RPMI7951 (cell line): ENCODE measurements around the gene VARS2. TPM values are rescaled to one million over a fixed set of nuclear protein-coding genes. Genes with fewer than 3 reads are reported as not detected.

Source experiments
- DNase-seq: peaks from one replicate; pipeline ENCODE4 v3.0.0-alpha.2; 2012; ENCODE audit warnings: low read depth
- total RNA-seq: library from RNA; depleted of rRNA; stranded (reverse); fragments of >200 nt; shearing (Covaris generic); gene quantifications from 2 replicates; pipeline ENCODE4 v1.2.3, GENCODE V29; 2014

VARS2 gene
- total RNA-seq, 1 experiment from 2014 or later, result 9.5 TPM

DNA sequence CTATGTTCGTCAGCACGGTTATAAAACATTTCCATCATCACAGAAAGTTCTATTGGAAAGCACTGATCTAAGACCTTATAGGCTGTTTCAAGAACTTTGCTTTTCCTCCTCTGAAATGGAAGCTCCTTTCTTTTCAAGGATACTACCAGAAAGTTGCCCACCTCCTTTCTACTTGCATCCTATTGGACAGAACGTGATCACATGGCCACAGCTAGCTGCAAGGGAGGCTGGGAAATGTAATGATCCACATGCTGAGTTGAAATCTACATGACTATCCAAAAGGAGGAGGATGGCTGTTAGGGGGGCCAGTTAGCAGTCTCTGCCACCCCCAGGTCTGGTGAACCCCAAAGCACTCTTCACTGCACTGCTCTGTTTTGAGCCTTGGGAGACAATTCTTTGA is 14.6 kb downstream of the VARS2 start:
- DNase-seq, result no peak

DNA sequence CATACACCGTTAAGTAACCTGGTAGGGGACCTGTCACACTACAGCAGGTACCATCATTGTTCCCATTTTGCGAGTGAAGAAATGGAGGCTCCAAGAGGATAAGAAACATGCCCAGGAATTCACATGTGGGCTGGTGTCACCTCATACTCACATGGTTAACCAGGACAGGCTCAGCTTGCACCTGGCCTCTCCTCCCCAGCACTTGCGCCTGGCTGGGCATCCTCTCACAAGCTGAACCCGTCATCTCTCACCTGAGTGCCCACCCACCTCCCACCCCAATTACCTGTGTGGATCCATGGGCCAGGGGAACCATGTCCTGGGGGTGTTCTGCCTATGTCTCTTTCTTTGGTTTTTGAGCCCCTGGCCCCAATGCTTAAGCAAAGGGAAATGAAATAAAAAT is 16.5 kb downstream of the VARS2 start:
- DNase-seq, result no peak

DNA sequence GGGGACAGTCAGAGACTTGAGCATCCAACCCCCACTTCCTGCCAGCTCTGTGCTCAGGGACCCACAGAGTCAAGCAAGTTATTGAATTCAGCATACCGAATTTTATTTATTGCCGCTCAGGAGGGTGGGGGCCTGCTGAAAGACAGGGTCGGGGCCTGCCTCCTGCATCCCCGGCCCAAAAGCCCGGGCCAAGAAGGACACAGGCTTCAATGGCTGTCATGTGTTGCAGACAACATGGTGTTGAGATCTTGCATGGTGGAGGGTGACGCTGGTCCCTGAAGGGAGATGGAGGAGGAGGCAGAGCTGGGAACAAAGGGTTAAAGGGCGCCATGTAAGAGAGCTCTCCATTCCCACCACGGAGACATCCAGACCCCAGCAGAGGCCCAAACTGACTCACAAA is 17.2 kb downstream of the VARS2 start:
- no peak for DNase-seq

DNA sequence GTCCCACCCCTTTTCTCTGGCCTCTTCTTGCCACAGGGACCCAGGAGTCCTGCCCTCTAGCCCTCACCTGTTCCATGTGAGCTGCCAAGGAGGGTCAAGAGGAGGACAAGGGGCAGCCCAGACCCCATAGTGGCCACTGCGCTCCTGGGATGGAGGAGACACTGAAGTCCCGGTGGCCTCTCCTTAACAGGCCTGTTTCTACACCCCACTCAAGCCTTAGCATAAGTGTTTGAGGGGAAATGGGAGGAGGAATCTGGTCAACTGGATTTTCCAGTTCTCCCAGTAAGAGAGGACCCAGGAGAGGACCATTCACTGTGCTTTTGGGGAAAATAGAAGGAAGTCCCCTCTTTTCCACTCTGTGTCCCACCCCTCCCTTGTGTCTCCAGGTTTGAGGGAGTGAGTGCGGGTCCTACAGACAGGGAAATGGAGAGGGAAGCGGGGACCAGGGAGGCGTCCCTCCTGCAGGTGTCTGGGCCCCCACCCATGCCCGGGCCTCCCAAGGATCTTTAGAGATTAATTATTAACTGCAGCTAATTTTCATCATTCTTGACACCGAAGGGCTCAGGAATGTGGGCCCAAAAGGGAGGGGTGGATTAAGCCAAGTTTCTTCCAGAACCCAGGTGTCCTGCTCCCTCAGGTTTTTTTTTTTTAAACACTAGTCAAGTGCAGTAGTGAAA is 18.1 kb downstream of the VARS2 start, which contains the start of gene SFTA2:
SFTA2 (minus strand) TSS at position 202 of the 677 bp plus-strand sequence; CDS start at position 128, 74 bp downstream.
- no peak for DNase-seq

DNA sequence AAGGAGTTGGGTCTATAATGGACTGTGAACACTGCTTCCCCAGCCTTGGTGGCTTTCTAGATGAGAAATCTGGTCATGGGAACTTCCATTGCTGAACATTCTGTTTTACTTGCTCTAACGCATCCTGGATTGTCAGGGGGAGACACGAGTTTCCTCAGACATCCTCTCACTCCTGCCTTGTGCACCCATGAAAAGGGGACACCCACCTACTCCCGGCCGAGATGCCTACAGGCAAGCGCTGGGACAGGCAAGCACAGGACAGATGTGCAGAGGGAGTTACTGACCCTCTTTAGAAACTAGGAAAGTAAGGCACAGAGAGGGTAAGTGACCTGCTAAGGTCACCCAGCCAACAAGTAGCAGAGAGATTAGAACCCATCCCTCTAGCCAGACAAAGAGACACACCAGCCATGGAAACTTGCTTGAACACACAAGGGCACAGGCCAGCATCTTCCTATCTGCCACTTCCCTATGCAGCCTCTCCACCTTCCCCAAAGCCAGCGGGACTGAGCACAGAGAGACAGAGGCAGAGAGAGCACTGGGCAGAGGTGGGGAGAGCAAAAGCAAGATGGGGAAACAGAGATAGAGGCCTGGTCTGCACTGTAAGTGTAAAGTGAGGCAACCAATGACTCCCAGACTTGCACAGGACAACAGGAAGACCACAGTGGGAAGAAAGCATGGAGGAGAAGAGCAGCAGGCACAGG is 18.8 kb downstream of the VARS2 start:
- DNase-seq, result no peak

DNA sequence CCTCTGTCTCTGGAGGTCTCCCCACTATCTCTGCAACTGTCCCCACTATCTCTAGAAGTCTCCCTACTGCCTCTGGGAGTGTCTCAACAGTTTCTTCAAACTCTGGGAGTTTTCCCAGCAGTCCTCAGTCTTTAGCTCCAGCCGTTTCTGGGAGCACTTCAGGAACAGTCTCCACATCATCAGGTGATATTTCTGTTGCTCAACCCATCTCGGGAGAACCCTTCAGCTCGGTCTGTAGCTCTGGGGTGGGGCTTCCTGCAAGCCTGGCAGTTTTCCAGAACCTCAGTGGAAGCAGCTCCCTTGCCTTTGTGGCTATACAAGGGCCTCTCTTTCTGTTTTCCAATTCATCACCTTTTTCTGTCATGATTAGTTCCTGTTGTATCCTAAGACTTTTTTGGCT is 21.0 kb downstream of the VARS2 start:
- DNase-seq, result no peak

DNA sequence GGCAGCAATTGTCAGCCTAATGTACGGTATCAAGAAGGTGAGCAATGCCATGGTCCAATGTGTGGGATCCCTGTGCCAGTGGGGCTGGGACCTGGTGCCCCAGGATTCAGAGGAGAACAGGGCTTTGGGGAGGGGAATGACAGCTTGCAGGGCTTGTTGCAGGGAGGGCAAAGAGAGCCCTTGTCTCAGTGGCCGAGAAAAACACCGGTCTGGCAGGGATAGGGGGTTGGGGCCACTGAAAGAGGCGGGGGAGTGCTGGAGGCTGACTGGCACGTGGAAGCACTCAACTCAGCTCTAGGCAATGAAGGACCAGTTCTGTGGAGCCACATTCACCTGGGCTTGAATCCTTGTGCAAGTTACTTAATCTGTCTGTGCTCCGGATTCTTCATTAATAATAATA is 23.2 kb downstream of the VARS2 start:
- no peak for DNase-seq

DNA sequence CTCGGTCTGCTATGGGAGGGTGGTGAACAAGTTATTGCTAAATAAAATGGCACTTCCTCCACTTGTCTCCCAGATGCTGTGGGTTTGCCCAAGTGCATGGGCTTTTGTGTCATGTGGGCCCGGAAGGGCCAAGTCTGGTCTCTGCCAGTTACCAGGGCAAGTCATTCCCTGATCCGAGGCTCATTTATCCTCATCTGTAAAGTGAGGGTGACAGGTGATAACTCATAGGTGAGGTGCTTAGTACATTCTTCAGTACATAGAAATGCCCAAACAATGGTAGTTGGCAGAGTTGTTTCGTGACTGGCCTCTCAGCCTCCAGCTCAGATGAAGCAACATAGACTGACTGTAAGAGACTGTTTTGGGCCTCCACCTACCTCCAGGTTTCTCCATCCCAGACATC is 24.7 kb downstream of the VARS2 start:
- DNase-seq, result no peak

DNA sequence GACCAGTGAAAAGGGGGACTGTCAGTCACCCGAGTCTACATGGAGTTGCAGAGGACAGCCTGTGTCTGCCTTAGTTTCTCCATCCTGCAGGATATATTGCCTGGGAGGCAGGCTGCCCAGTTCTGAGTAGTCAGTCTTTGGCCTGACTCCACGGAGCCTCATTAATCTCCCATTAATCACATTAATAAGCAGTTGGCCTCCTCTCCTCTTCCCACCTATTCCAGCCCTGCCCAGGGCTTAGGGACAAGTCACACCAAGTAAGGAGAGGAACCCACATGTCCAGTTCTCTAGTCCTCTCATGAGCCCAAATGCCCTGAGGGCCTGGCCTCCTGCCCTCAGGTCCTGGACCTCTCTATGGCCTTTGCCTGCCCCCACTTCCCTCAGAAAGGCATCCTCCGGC is 25.4 kb downstream of the VARS2 start:
- DNase-seq, result no peak

DNA sequence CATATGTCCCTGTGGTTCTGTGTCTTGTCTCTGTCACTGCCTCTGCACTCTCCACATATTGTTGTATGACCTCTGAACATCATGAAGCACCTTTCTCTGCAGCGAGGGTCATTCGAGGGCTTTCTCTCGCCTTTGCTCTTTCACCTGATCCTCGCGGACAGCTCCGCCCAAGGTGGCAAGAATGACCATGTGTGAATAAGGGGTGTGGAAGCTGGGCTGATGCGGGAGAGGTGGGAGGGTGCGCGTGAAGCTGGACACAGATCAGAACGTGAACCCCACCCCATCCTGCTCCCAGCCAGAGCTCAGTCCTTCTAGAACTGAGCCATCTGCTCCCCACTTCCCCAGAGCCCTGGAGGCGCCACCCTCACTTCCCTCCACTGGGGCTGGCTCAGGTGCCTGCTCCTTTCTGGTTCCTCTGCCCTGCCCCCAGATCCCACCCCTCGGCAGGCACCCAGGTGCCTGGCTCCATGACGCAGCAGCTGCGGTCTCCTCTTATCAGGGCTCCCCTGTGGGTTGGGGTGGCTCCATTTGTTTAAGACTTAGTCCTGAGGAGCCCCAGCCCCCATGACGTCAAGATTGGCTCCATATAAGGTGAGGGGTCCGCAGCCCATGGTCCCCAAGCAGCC is 26.4 kb downstream of the VARS2 start, which contains the start of gene MUCL3:
MUCL3 (plus strand) TSS at position 613 of the 626 bp plus-strand sequence. CDS start 27 bp downstream, outside the sequence.
- DNase-seq, result no peak

DNA sequence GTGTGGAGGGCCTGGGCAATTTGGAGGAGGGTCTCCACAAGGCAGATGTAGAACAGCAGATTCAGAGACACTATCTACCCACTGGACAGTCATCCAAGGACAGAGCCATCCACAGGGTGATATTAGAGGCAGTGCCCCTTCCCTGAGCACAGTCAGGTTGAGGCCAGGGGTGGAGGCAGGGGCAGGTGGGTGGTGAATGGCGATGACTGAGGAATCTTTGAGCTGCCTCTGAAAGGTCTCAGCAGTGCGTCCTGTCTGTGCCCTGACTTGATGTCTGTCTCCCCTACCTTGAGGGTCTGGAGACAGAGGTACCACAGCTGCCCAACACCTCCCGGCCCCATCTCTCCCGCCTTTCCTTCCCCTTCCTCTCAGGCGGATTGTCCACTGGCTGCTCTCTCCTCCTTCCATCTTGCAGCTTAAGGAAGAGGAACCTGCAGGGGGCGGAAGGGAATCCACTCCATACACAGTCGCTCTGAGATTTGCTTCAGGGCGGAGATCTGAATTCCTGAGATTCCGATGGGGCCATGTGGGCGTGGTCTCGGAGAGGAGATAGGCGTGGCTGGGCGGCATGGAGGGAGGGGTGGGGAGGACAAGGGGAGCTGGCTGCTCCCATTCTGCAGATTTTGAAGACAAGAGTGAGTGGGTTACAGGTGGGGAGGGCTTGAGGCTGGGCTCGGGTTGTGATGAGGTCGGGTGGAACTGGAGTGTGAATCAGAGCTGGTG is 28.5 kb downstream of the VARS2 start:
- peak; percentile 84 for DNase-seq

DNA sequence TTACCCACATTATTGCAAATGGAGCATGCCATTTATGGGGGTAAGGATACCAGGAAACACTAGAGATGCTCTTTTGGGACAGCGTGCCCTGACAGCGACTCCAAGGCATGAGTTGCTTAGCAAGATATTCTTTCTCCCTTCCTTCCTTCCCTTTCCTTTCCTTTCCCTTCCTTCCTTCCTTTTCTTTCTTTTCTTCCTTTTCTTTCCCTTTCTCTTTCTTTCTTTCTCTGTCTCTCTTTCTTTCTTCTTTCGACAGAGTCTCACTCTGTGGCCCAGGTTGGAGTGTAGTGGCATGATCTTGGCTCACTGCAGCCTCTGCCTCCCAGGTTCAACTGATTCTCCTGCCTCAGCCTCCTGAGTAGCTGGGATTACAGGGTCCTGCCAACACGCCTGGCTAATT is 30.0 kb downstream of the VARS2 start:
- no peak for DNase-seq

DNA sequence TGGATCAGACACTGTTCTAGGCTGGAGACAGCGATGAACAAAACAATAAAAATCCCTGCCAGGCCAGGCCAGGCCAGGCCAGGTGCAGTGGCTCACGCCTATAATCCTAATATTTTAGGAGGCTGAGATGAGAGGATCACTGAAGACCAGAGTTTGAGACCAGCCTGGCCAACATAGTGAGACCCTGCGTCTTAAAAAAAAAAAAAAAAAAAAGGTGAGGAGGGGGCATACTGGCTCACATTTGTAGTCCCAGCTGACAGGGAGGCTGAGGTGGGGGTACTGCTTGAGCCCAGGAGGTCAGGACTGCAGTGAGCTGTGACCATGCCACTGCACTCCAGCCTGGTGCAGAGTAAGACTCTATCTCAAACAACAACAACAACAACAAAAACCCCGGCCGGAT is 31.2 kb downstream of the VARS2 start:
- DNase-seq, result no peak

DNA sequence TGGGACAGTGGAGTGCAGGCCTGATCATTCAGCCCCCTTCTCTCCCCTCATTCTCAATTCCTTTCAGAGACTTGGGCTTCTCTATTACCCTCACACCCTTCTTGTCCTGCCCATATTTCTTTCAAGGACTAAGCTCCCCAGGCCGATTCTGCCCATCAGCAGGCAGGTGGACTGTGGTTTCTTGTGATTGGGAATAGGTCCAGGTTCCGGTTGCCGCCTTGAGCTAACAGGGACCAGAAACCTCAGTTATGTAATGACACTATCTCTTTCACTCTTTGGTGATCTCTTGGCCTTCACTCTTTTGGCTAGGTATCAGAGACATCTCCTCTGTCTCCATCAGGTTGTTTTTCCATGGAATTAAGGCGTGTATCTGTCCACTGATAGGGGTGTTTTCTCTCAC is 33.2 kb downstream of the VARS2 start:
- no peak for DNase-seq

DNA sequence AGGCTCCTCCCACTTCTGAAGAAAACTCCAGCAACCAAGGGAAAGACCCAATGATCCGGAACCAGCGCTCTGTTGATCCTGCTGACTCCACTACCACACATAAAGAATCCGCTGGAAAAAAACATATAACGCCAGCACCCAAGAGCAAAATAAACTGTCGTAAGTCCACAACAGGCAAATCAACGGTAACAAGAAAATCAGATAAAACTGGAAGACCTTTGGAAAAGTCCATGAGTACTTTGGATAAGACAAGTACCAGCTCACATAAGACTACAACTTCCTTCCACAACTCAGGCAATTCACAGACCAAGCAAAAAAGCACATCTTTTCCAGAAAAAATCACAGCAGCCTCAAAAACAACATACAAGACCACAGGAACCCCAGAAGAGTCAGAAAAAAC is 34.8 kb downstream of the VARS2 start:
- DNase-seq, result no peak

DNA sequence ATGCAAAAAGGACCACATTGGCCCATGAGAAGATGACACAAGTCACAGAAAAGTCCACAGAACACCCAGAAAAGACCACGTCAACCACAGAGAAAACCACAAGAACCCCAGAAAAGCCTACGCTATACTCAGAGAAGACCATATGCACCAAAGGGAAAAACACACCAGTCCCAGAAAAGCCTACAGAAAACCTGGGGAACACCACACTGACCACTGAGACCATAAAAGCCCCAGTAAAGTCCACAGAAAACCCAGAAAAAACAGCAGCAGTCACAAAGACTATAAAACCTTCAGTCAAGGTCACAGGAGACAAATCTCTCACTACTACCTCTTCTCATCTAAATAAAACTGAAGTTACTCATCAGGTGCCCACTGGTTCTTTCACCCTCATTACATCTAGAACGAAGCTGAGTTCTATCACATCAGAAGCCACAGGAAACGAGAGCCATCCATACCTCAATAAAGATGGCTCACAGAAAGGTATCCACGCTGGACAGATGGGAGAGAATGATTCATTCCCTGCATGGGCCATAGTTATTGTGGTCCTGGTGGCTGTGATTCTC is 38.0 kb downstream of the VARS2 start:
- no peak for DNase-seq

DNA sequence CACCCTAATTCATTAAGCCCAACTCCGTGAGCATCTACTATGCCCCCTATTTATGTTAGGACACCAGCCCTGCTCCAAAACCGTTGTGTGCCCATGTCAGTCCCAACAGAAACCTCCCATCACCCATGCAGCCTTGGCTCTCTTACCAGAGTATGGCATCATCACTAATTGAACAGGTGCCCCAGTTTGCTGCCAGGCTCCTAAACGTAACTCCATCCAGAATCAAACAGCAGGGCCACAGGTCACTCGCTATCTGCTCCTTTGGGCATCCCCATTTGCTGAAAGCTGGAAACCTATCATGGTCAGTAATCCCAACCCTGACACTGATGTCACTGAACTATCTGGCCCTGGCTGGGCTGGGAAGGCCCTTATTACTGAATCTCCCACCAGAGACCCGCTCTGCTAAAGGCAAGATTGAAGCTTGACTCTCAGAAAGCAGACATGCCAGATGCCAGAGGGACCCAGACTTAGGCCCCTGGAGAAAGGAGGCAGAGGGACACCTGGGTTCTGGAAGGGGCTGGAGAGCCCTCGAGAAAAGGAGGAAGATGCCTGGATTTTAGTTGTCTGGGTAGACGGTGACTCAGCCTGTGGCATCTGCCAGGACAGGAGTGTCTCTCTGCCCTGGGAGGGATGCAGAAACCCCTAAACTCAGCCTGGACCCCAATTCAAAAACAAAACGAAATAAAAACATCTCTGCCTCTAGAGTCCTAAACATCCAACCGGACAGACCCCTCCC is 40.8 kb downstream of the VARS2 start:
- DNase-seq, result no peak

DNA sequence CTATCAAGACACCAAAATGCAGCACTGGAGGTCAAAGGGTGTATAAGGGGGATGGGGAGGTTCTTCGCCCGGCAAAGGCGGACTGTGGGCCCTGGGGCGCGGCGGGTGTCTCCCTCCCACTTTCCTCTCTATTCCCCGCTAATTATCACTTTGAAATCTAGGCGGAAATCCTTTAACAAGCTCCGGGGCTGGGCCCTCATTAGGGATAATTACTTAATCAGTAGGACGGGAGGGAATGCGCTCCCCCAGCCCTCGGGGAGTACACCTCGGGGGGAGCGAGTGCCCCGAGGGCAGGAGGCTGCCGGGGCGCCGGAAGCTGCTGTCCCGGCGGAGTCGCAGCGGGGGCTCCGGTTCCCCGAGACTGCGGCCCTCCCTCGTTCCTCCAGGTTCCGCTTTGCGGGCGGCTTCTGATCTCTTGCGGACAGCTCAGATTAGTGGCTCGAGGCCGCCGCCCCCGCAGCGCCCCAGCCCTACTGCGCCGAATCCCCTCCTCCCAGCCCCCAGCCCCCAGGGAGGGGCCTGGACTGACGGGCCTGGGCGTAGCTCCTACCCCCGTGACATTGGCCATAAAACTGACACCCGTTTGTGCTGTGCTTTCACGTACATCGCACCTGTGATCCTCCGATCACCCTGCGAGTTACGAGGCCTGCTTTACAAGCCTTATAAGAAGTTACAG is 41.5 kb downstream of the VARS2 start:
- DNase-seq, result peak; percentile 46

DNA sequence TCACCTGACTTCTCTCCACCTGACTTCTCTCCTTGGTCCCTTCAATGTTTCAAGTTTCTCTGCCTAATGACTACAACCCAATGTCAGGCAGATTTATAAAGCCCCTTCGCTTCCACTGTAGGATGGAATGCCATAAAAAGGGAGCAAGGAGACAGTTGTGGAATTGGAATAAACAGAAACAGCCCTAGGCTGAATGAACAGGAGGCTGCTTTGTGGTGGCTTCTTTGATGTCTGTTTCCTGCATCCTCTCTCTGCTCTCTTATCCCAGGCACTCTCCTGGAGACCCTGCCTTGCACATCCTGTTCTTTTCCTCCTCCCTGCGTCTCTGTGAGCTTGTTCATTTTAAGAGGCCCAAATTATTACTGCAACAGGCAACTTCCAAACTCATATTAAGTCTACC is 43.7 kb downstream of the VARS2 start:
- no peak for DNase-seq

DNA sequence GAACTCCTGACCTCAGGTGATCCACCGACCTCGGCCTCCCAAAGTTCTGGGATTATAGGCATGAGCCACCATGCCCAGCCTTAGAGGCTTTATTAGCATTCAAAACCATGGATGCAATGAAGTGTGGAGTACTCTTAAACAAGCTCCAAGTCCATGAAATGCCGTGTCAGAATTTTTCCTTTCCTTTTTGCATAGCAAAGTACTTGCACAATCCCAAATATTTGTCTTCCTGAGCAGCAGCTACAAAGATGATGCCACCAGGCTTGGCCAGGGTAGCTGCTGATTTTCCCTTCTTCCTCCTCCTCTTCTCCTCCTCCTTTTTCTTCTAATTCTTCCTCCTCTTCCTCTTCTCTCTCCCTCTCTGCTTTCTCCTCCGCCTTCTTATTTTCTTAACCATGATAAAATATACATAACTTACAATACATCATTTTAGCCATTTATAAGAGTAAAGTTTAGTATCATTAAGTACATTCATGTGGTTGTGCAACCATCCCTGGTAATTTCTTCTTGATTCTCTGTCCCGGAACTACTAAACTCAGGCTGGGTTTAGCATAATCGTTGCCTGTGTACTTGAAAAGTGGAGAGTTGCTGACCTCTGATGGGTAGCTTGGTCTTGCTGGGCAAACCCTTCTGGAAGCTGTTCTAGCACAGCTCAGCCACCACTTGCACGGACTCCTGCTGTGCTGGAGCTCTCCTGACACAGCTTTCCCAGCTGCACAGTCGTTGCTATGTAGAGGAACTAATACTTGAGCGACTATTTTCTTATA is 47.1 kb downstream of the VARS2 start:
- no peak for DNase-seq
